HFFc6 (cell line): ENCODE results near the gene ROPN1. TPM values are rescaled to one million over a fixed set of nuclear protein-coding genes. Genes with fewer than 3 reads are reported as not detected.

ENCODE experiments used
- DNase-seq: peaks from one replicate; pipeline ENCODE4 v3.0.0-alpha.2; 2018
- H3K27ac Mint-ChIP-seq: 2 replicates; pipeline ENCODE4 v1.8.0; 2020; ENCODE audit warnings: mild to moderate bottlenecking, mixed read lengths
- H3K27me3 Mint-ChIP-seq: 2 replicates; pipeline ENCODE4 v1.8.0; 2021; ENCODE audit warnings: mild to moderate bottlenecking, moderate library complexity, mixed read lengths; ENCODE audit not compliant: insufficient read depth
- H3K36me3 Mint-ChIP-seq: 2 replicates; pipeline ENCODE4 v1.8.0; 2021; ENCODE audit warnings: low read depth, mixed read lengths
- H3K4me1 Mint-ChIP-seq: 2 replicates; pipeline ENCODE4 v1.8.0; 2020; ENCODE audit warnings: low read depth, mixed read lengths
- H3K4me3 Mint-ChIP-seq: 2 replicates; pipeline ENCODE4 v1.8.0; 2020; ENCODE audit warnings: mild to moderate bottlenecking, moderate library complexity, mixed read lengths
- H3K9me3 Mint-ChIP-seq: 2 replicates; pipeline ENCODE4 v1.8.0; 2020; ENCODE audit warnings: mild to moderate bottlenecking, mixed read lengths
- total RNA-seq, 6 experiments: library from RNA; stranded (reverse); fragmentation: NEBNext Ultra II Directional; extraction: Animal tissue kit (Norgen Biotek cat#: 25700); gene quantifications; 2 replicates in 1 of 6; 3 replicates in 5 of 6; pipeline ENCODE4 v1.2.3, GENCODE V29; 2021
- TF ChIP-seq, protein P1 (sequence below): fragments of 200-600 bp; sonication (generic); IDR thresholded peaks from 2 replicates; pipeline ENCODE4 v1.5.0; 2021; ENCODE audit warnings: antibody characterized with exemption, mild to moderate bottlenecking

The ROPN1 gene
- total RNA-seq, 6 experiments from 2014 or later, result not detected

DNA sequence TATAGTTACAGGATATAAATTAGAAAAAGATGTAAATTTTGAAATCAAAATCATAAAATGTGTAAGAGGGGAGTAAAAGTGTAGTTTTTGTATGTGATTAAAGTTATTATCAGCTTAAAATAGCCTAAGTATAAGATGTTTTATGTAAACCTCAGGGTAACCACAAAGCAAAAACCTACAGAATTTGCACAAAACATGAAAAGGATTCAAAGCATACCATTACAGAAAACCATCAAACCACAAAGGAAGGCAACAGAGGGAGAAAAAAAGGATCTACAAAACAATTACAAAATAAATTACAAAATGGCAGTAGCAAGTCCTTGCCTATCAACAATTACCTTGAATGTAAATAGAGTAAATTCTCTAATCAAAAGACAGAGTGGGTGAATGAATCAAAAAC, 71.1 kb downstream of the ROPN1 start:
- Mint-ChIP-seq H3K27me3 (no peaks in the 10 kb centered on the region; the same call in 1 of the 2 replicates), H3K4me1 (no peaks in the 10 kb centered on the region), H3K9me3 (peaks cover 39% of the 10 kb centered on the region), H3K36me3 (peaks cover 69% of the 10 kb centered on the region), H3K27ac (no peak overlapping the region), H3K4me3 (no peak overlapping the region)
- TF ChIP-seq, protein P1, sequence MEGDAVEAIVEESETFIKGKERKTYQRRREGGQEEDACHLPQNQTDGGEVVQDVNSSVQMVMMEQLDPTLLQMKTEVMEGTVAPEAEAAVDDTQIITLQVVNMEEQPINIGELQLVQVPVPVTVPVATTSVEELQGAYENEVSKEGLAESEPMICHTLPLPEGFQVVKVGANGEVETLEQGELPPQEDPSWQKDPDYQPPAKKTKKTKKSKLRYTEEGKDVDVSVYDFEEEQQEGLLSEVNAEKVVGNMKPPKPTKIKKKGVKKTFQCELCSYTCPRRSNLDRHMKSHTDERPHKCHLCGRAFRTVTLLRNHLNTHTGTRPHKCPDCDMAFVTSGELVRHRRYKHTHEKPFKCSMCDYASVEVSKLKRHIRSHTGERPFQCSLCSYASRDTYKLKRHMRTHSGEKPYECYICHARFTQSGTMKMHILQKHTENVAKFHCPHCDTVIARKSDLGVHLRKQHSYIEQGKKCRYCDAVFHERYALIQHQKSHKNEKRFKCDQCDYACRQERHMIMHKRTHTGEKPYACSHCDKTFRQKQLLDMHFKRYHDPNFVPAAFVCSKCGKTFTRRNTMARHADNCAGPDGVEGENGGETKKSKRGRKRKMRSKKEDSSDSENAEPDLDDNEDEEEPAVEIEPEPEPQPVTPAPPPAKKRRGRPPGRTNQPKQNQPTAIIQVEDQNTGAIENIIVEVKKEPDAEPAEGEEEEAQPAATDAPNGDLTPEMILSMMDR, result no peak
- no peak for DNase-seq

DNA sequence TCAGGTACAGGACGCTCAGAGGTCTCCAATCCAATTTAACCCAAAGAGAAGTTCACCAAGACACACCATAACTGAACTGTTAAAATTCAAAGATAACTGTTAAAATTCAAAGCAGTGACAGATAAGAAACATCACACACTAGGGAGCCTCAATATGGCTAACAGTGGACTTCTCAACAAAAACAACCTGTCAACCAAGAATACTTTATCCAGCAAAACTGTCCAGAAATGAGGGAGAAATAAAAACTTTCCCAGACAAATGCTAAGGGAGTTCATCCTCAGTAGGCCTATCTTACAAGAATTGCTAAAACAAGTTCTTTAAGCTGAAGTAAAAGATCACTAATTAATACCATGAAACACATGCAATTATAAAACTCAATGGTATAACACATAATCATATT, 71.5 kb downstream of the ROPN1 start:
- Mint-ChIP-seq H3K27ac (no peak overlapping the region), H3K4me1 (no peaks in the 10 kb centered on the region), H3K9me3 (peaks cover 39% of the 10 kb centered on the region), H3K27me3 (no peaks in the 10 kb centered on the region; the same call in 1 of the 2 replicates), H3K36me3 (peaks cover 71% of the 10 kb centered on the region), H3K4me3 (no peak overlapping the region)
- no peak for DNase-seq
- TF ChIP-seq, protein P1, result no peak

DNA sequence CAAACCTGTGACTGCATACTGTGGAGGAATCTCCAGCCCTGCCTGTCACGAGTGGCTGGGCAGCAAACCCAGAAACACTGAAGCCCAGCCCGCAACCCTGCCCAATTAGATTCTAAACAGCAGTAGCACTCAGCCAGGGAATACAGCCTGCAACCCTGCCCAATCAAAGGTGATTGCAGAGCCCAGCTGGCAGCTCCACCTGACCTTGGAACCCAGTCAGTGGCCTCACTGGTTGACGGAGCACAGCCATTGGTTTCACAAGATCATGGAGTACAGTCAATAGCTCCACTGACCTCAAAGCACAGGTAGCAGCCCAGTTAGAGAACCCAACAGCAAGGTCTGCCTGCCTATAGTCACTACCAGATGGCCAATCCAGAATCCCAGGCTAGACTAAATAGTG, 72.6 kb downstream of the ROPN1 start:
- peaks cover 65% of the 10 kb centered on the region for H3K36me3 Mint-ChIP-seq
- no peak overlapping the region for H3K27ac Mint-ChIP-seq
- H3K9me3 Mint-ChIP-seq, result peaks cover 39% of the 10 kb centered on the region
- H3K4me1 Mint-ChIP-seq, result no peaks in the 10 kb centered on the region
- H3K4me3 Mint-ChIP-seq, result no peak overlapping the region
- DNase-seq, result no peak
- no peaks in the 10 kb centered on the region; the same call in 1 of the 2 replicates for H3K27me3 Mint-ChIP-seq
- TF ChIP-seq, protein P1, result no peak

Other genes with a start within 250 kb of the ROPN1 start
- 100 to 1,000 TPM; 296 to 431 (median 335) TPM for gene MYLK, start 107.8 kb downstream of the ROPN1 start, total RNA-seq
- gene CCDC14, start 30.9 kb downstream of the ROPN1 start, total RNA-seq, result 10 to 100 TPM; 25.8 to 39.7 (median 36.3) TPM
- 1 to 10 TPM; 1.9 to 5.6 (median 2.4) TPM for gene KALRN, start 41.2 kb upstream of the ROPN1 start, total RNA-seq